HCT116 (cell line): ENCODE measurements around the gene SLC6A6. TPM values are rescaled to one million over a fixed set of nuclear protein-coding genes. Genes with fewer than 3 reads are reported as not detected.

Source experiments
- ATAC-seq: fragments of 200-7000 bp; cut with Tn5 transposase; 2 replicates; pipeline ENCODE4 v1.9.1; 2020; ENCODE audit warnings: mild to moderate bottlenecking, moderate library complexity
- BruUV-seq: library from RNA; stranded (reverse); fragments of 400-500 nt; replicated peaks from 2 replicates; lab custom pipeline; 2021; lab: Mats Ljungman, UMichigan
- CTCF ChIA-PET: fragments of 300-600 bp; sonication (Branson Sonifier 250); formaldehyde crosslinking; loops from one replicate; lab custom pipeline; 2021; ENCODE audit warnings: antibody characterized with exemption; lab: Charles Lee
- POLR2A ChIA-PET: fragments of 300-600, 350-600 bp; sonication (Branson Sonifier 250); formaldehyde crosslinking; loops from one replicate; lab custom pipeline; 2021; ENCODE audit warnings: antibody characterized with exemption; lab: Charles Lee
- RAD21 ChIA-PET, 2 experiments: fragments of 300-600 bp; sonication (Branson Sonifier 250); formaldehyde crosslinking; loops; one replicate each; lab custom pipeline; 2023; ENCODE audit warnings: low total read pairs in 2 of 2; ENCODE audit not compliant: uncharacterized antibody in 2 of 2, unreplicated experiment in 2 of 2, low non-redundant PET in 1 of 2; lab: Charles Lee
- DNase-seq: peaks from one replicate; pipeline ENCODE4 v3.0.0-alpha.2; 2010; ENCODE audit warnings: low read depth, low spot score
- H2AFZ ChIP-seq: fragments of 200-600 bp; shearing (Covaris generic), sonication (generic); 2 replicates; pipeline ENCODE4 v1.6.1; 2017; ENCODE audit warnings: low read depth, mixed run types, mixed read lengths, antibody characterized with exemption, low read length; ENCODE audit not compliant: poor library complexity, severe bottlenecking
- H3K27ac ChIP-seq: 2 replicates; pipeline ENCODE4 v1.5.1; 2012; ENCODE audit warnings: low read depth, low read length
- H3K27me3 ChIP-seq: fragments of 200-600 bp; sonication (generic); 2 replicates; pipeline ENCODE4 v1.6.1; 2016; ENCODE audit warnings: mixed run types, low read length, mixed read lengths; ENCODE audit not compliant: insufficient read depth
- H3K36me3 ChIP-seq, 2 experiments: fragments of 200-500 bp in 1 of 2; fragments of 200-600 bp in 1 of 2; sonication (Bioruptor generic) in 1 of 2; sonication (generic) in 1 of 2; 2 replicates each; pipeline versions ENCODE4 v1.5.1 to v1.6.1; 2014 to 2016; ENCODE audit warnings: low read length in 2 of 2, inconsistent platforms in 1 of 2, mixed read lengths in 1 of 2, mixed run types in 1 of 2; ENCODE audit not compliant: insufficient read depth in 2 of 2, control insufficient read depth in 1 of 2
- H3K4me1 ChIP-seq, 2 experiments: fragments of 200-600 bp in 1 of 2; sonication (generic) in 1 of 2; 2 replicates each; pipeline versions ENCODE4 v1.5.1 to v1.6.1; 2012 to 2017; ENCODE audit warnings: low read length in 2 of 2, inconsistent platforms in 1 of 2, mild to moderate bottlenecking in 1 of 2, mixed read lengths in 1 of 2, mixed run types in 1 of 2, moderate library complexity in 1 of 2; ENCODE audit not compliant: insufficient read depth in 2 of 2, control insufficient read depth in 1 of 2
- H3K4me2 ChIP-seq: fragments of 200-600 bp; sonication (generic); 2 replicates; pipeline ENCODE4 v1.6.1; 2017; ENCODE audit warnings: mixed run types, low read length, mixed read lengths
- H3K4me3 ChIP-seq, 2 experiments: fragments of 200-600 bp in 1 of 2; sonication (generic) in 1 of 2; replicated peaks in 1 of 2; 2 replicates each; pipeline ENCODE4 v1.5.1; 2011 to 2016; ENCODE audit warnings: low read length in 2 of 2, control low read depth in 1 of 2, low read depth in 1 of 2, mild to moderate bottlenecking in 1 of 2, mixed read lengths in 1 of 2, mixed run types in 1 of 2
- H3K79me2 ChIP-seq: fragments of 200-600 bp; sonication (generic); 2 replicates; pipeline ENCODE4 v1.6.1; 2017; ENCODE audit warnings: mild to moderate bottlenecking, mixed run types, low read length, moderate library complexity, mixed read lengths; ENCODE audit not compliant: insufficient read depth
- H3K9ac ChIP-seq: fragments of 200-600 bp; sonication (generic); 2 replicates; pipeline ENCODE4 v1.6.1; 2016; ENCODE audit warnings: low read length, mixed read lengths
- H3K9me2 ChIP-seq: fragments of 200-600 bp; sonication (generic), shearing (Covaris generic); 2 replicates; pipeline ENCODE4 v1.6.1; 2017; ENCODE audit warnings: mixed run types, mild to moderate bottlenecking, moderate library complexity; ENCODE audit not compliant: insufficient read depth
- H3K9me3 ChIP-seq, 2 experiments: fragments of 200-500 bp in 1 of 2; fragments of 200-600 bp in 1 of 2; sonication (Bioruptor generic) in 1 of 2; sonication (generic) in 1 of 2; 2 replicates each; pipeline ENCODE4 v1.6.1; 2014 to 2017; ENCODE audit warnings: low read length in 2 of 2, mixed read lengths in 2 of 2, inconsistent platforms in 1 of 2, low read depth in 1 of 2, mild to moderate bottlenecking in 1 of 2, mixed run types in 1 of 2, moderate library complexity in 1 of 2; ENCODE audit not compliant: control insufficient read depth in 1 of 2, insufficient read depth in 1 of 2
- H4K20me1 ChIP-seq: fragments of 200-600 bp; sonication (generic), shearing (Covaris generic); 2 replicates; pipeline ENCODE4 v1.6.1; 2017; ENCODE audit warnings: mixed run types, mild to moderate bottlenecking, moderate library complexity; ENCODE audit not compliant: insufficient read depth
- CBX3 ChIP-seq: IDR thresholded peaks from 2 replicates; pipeline ENCODE4 v1.6.1; 2012; ENCODE audit warnings: low read depth
- CEBPB ChIP-seq: IDR thresholded peaks from 2 replicates; pipeline ENCODE4 v1.6.1; 2012; ENCODE audit warnings: low read depth
- POLR2A ChIP-seq: IDR thresholded peaks from 2 replicates; pipeline ENCODE4 v1.7.0; 2011; ENCODE audit warnings: borderline replicate concordance; ENCODE audit not compliant: insufficient read depth, insufficient read length; ENCODE audit errors: extremely low read depth
- RAD21 ChIP-seq: IDR thresholded peaks from 2 replicates; pipeline ENCODE4 v1.6.1; 2012; ENCODE audit warnings: low read depth, mild to moderate bottlenecking
- ZNF274 ChIP-seq: fragments of 200-500 bp; sonication (Bioruptor generic); IDR thresholded peaks from 2 replicates; pipeline ENCODE4 v1.6.1; 2014; ENCODE audit warnings: mild to moderate bottlenecking, low read depth, low read length, inconsistent platforms
- intact Hi-C: fragments of 100-400 bp; cut with micrococcal nuclease; formaldehyde crosslinking; loops from 2 replicates; pipeline ENCODE4 v1.10.0; 2022
- total RNA-seq: library from RNA; stranded (reverse); gene quantifications from one replicate; pipeline ENCODE4 v1.2.1, GENCODE V29; 2021; ENCODE audit not compliant: unreplicated experiment
- TF ChIP-seq, protein P1 (sequence below): IDR thresholded peaks from 2 replicates; pipeline ENCODE4 v1.6.1; 2011; ENCODE audit warnings: mild to moderate bottlenecking, low read length, moderate library complexity; ENCODE audit not compliant: insufficient replicate concordance; ENCODE audit errors: extremely low read depth

Gene SLC6A6
- total RNA-seq, 1 experiment from 2014 or later = 36.3 TPM

DNA sequence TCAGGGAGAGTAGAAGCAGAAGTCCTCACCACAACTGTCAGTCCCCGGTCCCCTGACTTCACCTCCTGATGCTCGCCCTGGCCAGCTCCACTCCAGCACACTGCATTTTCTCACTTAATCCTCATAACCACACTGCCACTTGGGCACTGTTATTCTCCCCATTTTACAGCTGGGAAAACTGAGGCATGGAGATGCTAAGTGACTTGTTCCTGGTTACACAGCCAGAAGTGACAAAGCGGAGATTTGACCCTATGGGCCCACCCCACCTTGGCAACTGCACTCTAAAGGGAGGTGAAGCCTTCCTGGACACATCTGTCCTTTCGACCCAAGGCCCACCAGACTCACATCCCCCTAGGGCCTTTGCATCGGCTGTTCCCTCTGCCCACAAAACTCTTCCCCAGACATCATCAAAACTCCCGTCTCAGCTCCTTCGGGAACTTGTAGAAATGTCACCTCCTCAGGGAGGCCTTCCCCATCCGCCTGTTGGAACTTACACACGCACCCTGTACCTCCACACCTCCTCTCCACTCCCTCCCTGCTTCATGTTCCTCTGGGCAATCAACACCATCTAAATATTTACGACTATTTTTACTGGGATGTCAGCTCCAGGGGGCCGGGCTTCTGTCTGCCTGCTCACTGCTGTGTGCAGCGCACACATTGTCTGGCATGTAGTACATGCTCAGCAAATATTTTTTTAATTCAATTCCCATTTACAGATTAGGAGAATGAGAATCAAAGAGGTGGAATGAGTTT lies 134.6 kb downstream of the SLC6A6 start:
- no peak for DNase-seq
- Histone ChIP-seq H3K4me2 (no peak overlapping the region), H3K36me3 (no peaks in the 10 kb centered on the region), H4K20me1 (no peaks in the 10 kb centered on the region), H3K4me1 (peaks cover 3 to 19% of the 10 kb centered on the region in 2 experiments; a peak in 3 of 4 replicates), H3K27ac (no peak overlapping the region), H2AFZ (no peak overlapping the region), H3K9me2 (no peaks in the 10 kb centered on the region), H3K27me3 (no peaks in the 10 kb centered on the region), H3K79me2 (no peaks in the 10 kb centered on the region), H3K9me3 (no peaks in the 10 kb centered on the region), H3K4me3 (no peak overlapping the region), H3K9ac (no peak overlapping the region)
- ChIA-PET CTCF (interaction anchor here (1.6 kb wide), 1 partner anchor 13 kb away, joined by 3 read pairs; no protein-coding TSS in a partner anchor), RAD21 (no interaction called here), POLR2A (no interaction called here)
- TF ChIP-seq CBX3 = no peak
- TF ChIP-seq RAD21 = no peak
- TF ChIP-seq, protein P1, sequence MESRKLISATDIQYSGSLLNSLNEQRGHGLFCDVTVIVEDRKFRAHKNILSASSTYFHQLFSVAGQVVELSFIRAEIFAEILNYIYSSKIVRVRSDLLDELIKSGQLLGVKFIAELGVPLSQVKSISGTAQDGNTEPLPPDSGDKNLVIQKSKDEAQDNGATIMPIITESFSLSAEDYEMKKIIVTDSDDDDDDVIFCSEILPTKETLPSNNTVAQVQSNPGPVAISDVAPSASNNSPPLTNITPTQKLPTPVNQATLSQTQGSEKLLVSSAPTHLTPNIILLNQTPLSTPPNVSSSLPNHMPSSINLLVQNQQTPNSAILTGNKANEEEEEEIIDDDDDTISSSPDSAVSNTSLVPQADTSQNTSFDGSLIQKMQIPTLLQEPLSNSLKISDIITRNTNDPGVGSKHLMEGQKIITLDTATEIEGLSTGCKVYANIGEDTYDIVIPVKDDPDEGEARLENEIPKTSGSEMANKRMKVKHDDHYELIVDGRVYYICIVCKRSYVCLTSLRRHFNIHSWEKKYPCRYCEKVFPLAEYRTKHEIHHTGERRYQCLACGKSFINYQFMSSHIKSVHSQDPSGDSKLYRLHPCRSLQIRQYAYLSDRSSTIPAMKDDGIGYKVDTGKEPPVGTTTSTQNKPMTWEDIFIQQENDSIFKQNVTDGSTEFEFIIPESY = no peak
- no peak for TF ChIP-seq POLR2A
- no peak for TF ChIP-seq ZNF274
- no peak for TF ChIP-seq CEBPB
- ATAC-seq = no peak
- intact Hi-C loops = no loop called here
- no TSS peak for BruUV-seq
